Measurements from ENCODE around the gene CAMK2N2.
A peak's percentile ranks its signal among the peaks of the same experiment; 100 is the strongest.

CAMK2N2 gene

GRCh38 chr3:184261270-184261853 is at the start of gene CAMK2N2:
CAMK2N2 (minus strand) TSS chr3:184261553; CDS start chr3:184261285, 268 bp downstream.
- DNase-seq (ENCODE audit: low read depth, low spot score) = no peak

GRCh38 chr3:184308744-184309143 is 47.4 kb upstream of the CAMK2N2 start:
- no peak for DNase-seq (ENCODE audit: low read depth, low spot score)

- no peak for DNase-seq (ENCODE audit: low read depth, low spot score)
These were observed 46.6 kb upstream of the CAMK2N2 start for GRCh38 chr3:184307915-184308314.

GRCh38 chr3:184306341-184306972 is 45.1 kb upstream of the CAMK2N2 start:
- no peak for DNase-seq (ENCODE audit: low read depth, low spot score)

GRCh38 chr3:184305577-184305976 is 44.2 kb upstream of the CAMK2N2 start:
- no peak for DNase-seq (ENCODE audit: low read depth, low spot score)

GRCh38 chr3:184300378-184300720 is 39.0 kb upstream of the CAMK2N2 start:
- DNase-seq (ENCODE audit: low read depth, low spot score) = no peak

- DNase-seq (ENCODE audit: low read depth, low spot score) = no peak
These were observed 38.4 kb upstream of the CAMK2N2 start for GRCh38 chr3:184299488-184300377.

- DNase-seq (ENCODE audit: low read depth, low spot score) = peak; percentile 90
These were observed 37.6 kb upstream of the CAMK2N2 start, which contains the start of gene PSMD2 for GRCh38 chr3:184298759-184299487. PSMD2 (plus strand) TSS chr3:184299241; CDS start chr3:184299267, 26 bp downstream.

GRCh38 chr3:184296616-184297015 is 35.3 kb upstream of the CAMK2N2 start:
- DNase-seq (ENCODE audit: low read depth, low spot score) = no peak

GRCh38 chr3:184295771-184296170 is 34.4 kb upstream of the CAMK2N2 start:
- DNase-seq (ENCODE audit: low read depth, low spot score) = no peak

- no peak for DNase-seq (ENCODE audit: low read depth, low spot score)
These were observed 30.5 kb upstream of the CAMK2N2 start for GRCh38 chr3:184291738-184292445.

- DNase-seq (ENCODE audit: low read depth, low spot score) = no peak
These were observed 29.8 kb upstream of the CAMK2N2 start for GRCh38 chr3:184291044-184291737.

GRCh38 chr3:184290331-184290730 is 29.0 kb upstream of the CAMK2N2 start:
- DNase-seq (ENCODE audit: low read depth, low spot score) = no peak

- DNase-seq (ENCODE audit: low read depth, low spot score) = no peak
These were observed 28.1 kb upstream of the CAMK2N2 start for GRCh38 chr3:184289426-184289938.

- DNase-seq (ENCODE audit: low read depth, low spot score) = no peak
These were observed 23.3 kb upstream of the CAMK2N2 start for GRCh38 chr3:184284696-184285095.

GRCh38 chr3:184283681-184284080 is 22.3 kb upstream of the CAMK2N2 start:
- no peak for DNase-seq (ENCODE audit: low read depth, low spot score)

- no peak for DNase-seq (ENCODE audit: low read depth, low spot score)
These were observed 21.6 kb upstream of the CAMK2N2 start for GRCh38 chr3:184282941-184283340.

GRCh38 chr3:184277366-184277765 is 16.0 kb upstream of the CAMK2N2 start:
- DNase-seq (ENCODE audit: low read depth, low spot score) = no peak

- no peak for DNase-seq (ENCODE audit: low read depth, low spot score)
These were observed 14.9 kb upstream of the CAMK2N2 start, which contains the start of gene ECE2 for GRCh38 chr3:184275961-184276910. ECE2 (plus strand) TSS chr3:184276022; CDS start chr3:184276154, 132 bp downstream.
